Dendritic cell treated with granulocyte-macrophage colony-stimulating factor and Interleukin-4, amounts not matched to agents 40 ng/mL and 50 ng/mL, for 4 days (primary cell): Measurements from ENCODE around the gene PRMT1.

ENCODE experiments used
- H3K27ac Mint-ChIP-seq: one replicate; pipeline ENCODE4 v1.8.0; 2022; ENCODE audit warnings: mild to moderate bottlenecking, mixed read lengths
- H3K27me3 Mint-ChIP-seq: one replicate; pipeline ENCODE4 v1.8.0; 2022; ENCODE audit warnings: mild to moderate bottlenecking, mixed read lengths
- H3K36me3 Mint-ChIP-seq: one replicate; pipeline ENCODE4 v1.8.0; 2022; ENCODE audit warnings: low read depth, mixed read lengths
- H3K4me1 Mint-ChIP-seq: one replicate; pipeline ENCODE4 v1.8.0; 2022; ENCODE audit warnings: low read depth, mixed read lengths
- H3K4me3 Mint-ChIP-seq: one replicate; pipeline ENCODE4 v1.8.0; 2022; ENCODE audit warnings: mild to moderate bottlenecking, moderate library complexity, mixed read lengths
- H3K9me3 Mint-ChIP-seq: one replicate; pipeline ENCODE4 v1.8.0; 2022; ENCODE audit warnings: mixed read lengths
- intact Hi-C: fragments of 100-400 bp; cut with micrococcal nuclease; formaldehyde crosslinking; loops from one replicate; pipeline ENCODE4 v1.15.0; 2022

The PRMT1 gene

DNA sequence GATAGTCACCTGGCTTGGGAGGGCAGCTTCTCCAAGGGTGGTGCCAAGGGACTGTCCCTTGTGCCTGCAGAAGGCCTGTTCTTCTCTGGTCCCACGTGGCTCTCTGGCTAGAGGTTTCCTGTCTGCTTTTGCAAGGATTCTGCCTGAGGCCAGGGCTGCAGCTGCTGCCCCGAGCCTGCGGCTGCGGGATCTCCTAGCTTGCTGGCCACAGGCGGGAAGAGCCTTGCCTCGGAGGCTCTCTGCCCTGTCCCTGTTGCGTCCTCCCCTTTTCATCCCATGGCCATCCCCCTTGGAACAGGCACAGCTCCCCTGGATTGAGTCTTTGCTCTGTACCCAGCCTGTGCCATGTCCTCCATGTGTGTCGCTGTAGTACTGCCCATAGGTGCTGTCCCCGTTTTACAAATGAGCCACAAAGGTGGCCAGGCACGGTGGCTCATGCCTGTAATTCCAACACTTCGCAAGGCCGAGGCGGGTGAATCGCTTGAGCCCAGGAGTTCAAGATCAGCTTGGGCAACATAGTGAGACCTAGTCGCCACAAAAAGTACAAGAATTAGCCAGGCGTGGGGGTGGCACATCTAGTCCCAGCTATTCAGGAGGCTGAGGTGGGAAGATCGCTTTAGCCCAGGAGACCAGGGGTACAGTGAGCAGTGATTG lies 20.5 kb upstream of the PRMT1 start:
- no peaks in the 10 kb centered on the region for H3K27me3 Mint-ChIP-seq
- peaks cover 96% of the 10 kb centered on the region for H3K36me3 Mint-ChIP-seq
- intact Hi-C loops: no loop called here
- peaks cover 6% of the 10 kb centered on the region for H3K4me1 Mint-ChIP-seq
- no peak overlapping the region for H3K4me3 Mint-ChIP-seq
- H3K9me3 Mint-ChIP-seq: no peaks in the 10 kb centered on the region
- peak overlapping the region; percentile 6 for H3K27ac Mint-ChIP-seq

GRCh38 chr19:49657493-49658138 lies 19.5 kb upstream of the PRMT1 start:
- peak overlapping the region; percentile 6 for H3K27ac Mint-ChIP-seq
- H3K9me3 Mint-ChIP-seq: no peaks in the 10 kb centered on the region
- H3K27me3 Mint-ChIP-seq: no peaks in the 10 kb centered on the region
- intact Hi-C loops: no loop called here
- peaks cover 6% of the 10 kb centered on the region for H3K4me1 Mint-ChIP-seq
- H3K4me3 Mint-ChIP-seq: no peak overlapping the region
- peaks cover 100% of the 10 kb centered on the region for H3K36me3 Mint-ChIP-seq

- no peaks in the 10 kb centered on the region for H3K9me3 Mint-ChIP-seq
- H3K27me3 Mint-ChIP-seq: no peaks in the 10 kb centered on the region
These were observed 18.9 kb upstream of the PRMT1 start for GRCh38 chr19:49658139-49658517.

DNA sequence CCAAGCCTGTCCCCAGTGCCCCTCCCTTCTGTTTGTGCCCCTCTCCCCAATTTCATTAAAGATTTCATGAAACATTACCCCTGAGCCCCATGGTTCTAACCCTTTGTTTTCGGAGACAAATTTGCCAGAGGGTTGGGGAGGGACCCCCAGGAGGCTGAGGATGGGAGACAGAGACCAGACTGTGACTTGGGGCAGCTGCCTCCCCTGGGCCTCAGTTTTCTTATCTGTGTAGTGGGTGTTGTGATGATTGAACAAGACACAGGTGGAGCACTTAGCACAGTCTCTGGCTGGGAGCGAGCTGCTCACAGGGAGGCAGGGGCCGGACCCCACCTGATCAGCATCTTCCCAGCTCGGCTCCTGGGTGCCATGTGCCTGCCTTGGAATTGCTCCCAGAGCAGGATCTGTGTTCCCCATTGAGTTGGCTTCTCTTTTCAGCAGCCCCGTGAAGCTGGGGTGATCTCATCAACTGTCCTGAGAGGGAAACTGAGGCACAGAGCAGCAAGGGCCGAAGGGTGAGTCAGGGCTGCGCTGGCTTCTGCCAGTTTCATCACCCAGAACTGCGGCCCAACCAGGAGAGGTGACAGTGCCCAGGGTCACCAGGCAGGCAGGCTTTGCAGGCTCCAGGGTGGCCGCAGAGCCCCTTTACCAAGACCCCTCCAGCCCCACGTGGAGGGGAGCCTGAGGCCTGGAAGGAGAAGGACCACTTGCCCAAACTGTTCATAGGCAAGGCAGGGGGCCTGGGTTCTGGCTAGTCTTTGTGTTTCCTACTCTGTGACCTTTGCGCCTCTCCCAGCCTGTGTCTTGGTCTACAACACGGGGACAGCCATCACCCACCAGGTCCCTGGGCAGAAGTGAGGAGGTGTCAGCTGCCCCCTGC lies 18.3 kb upstream of the PRMT1 start:
- peaks cover 99% of the 10 kb centered on the region for H3K36me3 Mint-ChIP-seq
- no peak overlapping the region for H3K4me3 Mint-ChIP-seq
- H3K9me3 Mint-ChIP-seq: no peaks in the 10 kb centered on the region
- intact Hi-C loops: no loop called here
- H3K27me3 Mint-ChIP-seq: no peaks in the 10 kb centered on the region
- H3K27ac Mint-ChIP-seq: no peak overlapping the region
- peaks cover 6% of the 10 kb centered on the region for H3K4me1 Mint-ChIP-seq

More at GRCh38 chr19:49658139-49658517, 18.9 kb upstream of the PRMT1 start:
- Mint-ChIP-seq H3K27ac (no peak overlapping the region), H3K36me3 (peaks cover 100% of the 10 kb centered on the region), H3K4me1 (peaks cover 6% of the 10 kb centered on the region), H3K4me3 (no peak overlapping the region)
- intact Hi-C loops: no loop called here

DNA sequence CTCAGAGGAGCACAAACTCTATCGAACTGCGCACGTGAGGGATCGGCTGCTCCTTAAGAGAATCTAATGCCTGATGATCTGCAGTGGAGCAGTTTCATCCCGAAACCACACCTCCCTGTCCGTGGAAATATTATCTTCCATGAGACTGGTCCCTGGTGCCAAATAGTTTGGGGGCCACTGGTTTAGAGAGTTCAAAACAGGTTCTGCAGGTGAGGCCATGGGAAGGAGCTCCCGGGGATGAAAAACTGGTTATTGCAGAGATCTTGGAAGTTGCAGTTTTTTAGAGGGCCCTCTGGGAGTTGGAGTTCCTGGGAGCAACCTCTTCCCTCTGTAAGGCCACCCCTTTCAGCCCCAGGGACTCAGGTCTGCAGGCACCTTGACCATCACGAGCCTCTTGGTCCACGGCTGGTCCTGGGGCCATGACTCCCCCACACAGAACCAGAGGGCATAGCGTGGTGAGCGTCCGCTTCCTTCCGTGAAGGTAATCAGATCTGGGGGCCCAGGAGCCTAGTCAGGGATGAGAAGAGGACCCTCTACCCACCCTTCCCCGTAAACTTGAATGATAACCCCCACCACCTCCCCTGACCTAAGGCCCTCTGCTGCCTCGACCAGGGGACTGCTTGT lies 16.6 kb upstream of the PRMT1 start:
- Mint-ChIP-seq H3K9me3 (no peaks in the 10 kb centered on the region), H3K27me3 (no peaks in the 10 kb centered on the region), H3K36me3 (peaks cover 98% of the 10 kb centered on the region), H3K27ac (no peak overlapping the region), H3K4me3 (no peak overlapping the region), H3K4me1 (peaks cover 23% of the 10 kb centered on the region)
- intact Hi-C loops: no loop called here

- no peak overlapping the region for H3K27ac Mint-ChIP-seq
- H3K4me1 Mint-ChIP-seq: peaks cover 35% of the 10 kb centered on the region
- H3K4me3 Mint-ChIP-seq: no peak overlapping the region
These were observed 15.1 kb upstream of the PRMT1 start for GRCh38 chr19:49662011-49662410.

DNA sequence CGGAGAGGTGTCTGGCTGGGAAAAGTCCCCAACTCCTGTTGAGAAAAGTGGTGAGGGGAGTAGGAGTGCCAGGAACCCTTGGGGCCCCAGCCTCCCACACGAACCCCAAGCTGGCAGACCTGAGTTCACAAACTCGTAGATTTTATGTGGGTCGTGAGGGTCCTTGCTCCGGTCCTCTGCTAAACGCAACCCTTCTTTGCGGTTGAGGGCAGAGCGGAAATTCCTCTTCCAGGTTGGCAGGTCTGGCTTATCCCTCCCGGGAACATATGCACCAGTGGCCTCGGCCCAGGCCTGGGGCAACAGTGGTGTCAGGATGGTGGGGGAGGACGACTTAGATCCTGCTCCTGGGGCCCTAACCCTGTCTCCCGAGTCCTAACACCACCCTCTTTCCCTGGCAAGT lies 13.8 kb upstream of the PRMT1 start:
- no peak overlapping the region for H3K4me3 Mint-ChIP-seq
- intact Hi-C loops: no loop called here
- H3K27ac Mint-ChIP-seq: no peak overlapping the region
- H3K4me1 Mint-ChIP-seq: peaks cover 42% of the 10 kb centered on the region
- H3K36me3 Mint-ChIP-seq: peaks cover 75% of the 10 kb centered on the region
- H3K27me3 Mint-ChIP-seq: no peaks in the 10 kb centered on the region
- no peaks in the 10 kb centered on the region for H3K9me3 Mint-ChIP-seq

More at GRCh38 chr19:49662011-49662410, 15.1 kb upstream of the PRMT1 start:
- H3K9me3 Mint-ChIP-seq: no peaks in the 10 kb centered on the region
- intact Hi-C loops: no loop called here
- no peaks in the 10 kb centered on the region for H3K27me3 Mint-ChIP-seq
- H3K36me3 Mint-ChIP-seq: peaks cover 88% of the 10 kb centered on the region

DNA sequence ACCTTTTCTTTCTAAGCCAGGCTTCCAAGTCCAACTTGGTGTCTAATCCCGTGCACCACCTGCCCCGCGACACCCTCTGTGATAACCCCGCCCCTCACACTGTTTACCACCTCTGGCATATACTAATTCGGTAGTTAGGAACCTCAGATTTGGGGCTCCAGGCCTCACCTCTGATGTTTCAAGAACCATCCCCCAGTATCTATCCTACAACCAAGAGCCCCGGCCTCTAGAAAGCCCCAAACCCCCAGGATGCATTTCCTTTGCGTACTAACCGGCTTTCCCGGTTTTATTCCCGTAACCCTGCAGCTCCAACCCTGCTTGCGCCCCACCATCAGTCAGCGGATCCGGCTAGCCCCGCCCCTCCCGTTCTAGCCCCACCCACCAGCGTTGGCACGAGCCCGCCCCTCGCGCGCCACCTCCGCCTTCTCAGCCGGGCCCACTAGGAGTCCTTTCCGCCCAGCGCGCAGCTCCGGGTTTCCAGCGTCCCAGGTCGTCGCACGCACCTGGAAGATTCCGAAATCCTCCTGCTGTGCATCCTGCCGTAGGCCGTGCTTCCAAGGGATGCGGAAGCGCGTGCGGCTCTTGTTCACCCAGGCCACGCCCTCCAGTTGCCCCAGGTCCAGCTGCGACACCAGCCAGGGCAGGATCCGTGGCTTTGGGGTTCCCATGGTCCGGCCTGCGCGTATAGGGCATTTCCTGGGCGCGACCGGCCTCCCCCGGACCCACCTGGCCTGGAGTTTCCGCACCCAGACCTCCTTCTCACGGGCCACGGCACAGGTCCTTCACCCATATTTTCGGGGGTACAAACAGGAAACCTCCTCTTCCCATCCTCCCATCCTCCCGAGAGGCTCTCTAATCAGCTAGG lies 12.7 kb upstream of the PRMT1 start:
- Mint-ChIP-seq H3K27me3 (no peaks in the 10 kb centered on the region), H3K36me3 (peaks cover 69% of the 10 kb centered on the region), H3K27ac (peak overlapping the region; percentile 96), H3K9me3 (no peaks in the 10 kb centered on the region), H3K4me1 (peaks cover 45% of the 10 kb centered on the region), H3K4me3 (peak overlapping the region; percentile 99)
- intact Hi-C loops: loop anchor here (1.0 to 2.0 kb wide), 3 partner anchors 12 to 84 kb away; partner anchors contain the start of genes NOSIP and RRAS

- Mint-ChIP-seq H3K4me3 (peak overlapping the region; percentile 99), H3K36me3 (peaks cover 63% of the 10 kb centered on the region), H3K27ac (peak overlapping the region; percentile 96), H3K9me3 (no peaks in the 10 kb centered on the region), H3K4me1 (peaks cover 47% of the 10 kb centered on the region), H3K27me3 (no peaks in the 10 kb centered on the region)
- intact Hi-C loops: loop anchor here (1.0 to 2.0 kb wide), 2 partner anchors 11 to 24 kb away; partner anchors contain the start of gene RRAS
These were observed 12.1 kb upstream of the PRMT1 start for GRCh38 chr19:49665036-49665350.

GRCh38 chr19:49665351-49666119 lies 11.5 kb upstream of the PRMT1 start, which contains the start of the genes BCL2L12 and IRF3:
Gene BCL2L12, plus strand, starts transcription at chr19:49665933. Its CDS starts 760 bp downstream, at chr19:49666693.
Gene IRF3, minus strand, starts transcription at chr19:49665857. Its CDS starts 1,019 bp downstream, at chr19:49664838.
- H3K9me3 Mint-ChIP-seq: no peaks in the 10 kb centered on the region
- peaks cover 58% of the 10 kb centered on the region for H3K36me3 Mint-ChIP-seq
- peak within 1 kb of the TSS; percentile 96 for H3K27ac Mint-ChIP-seq
- H3K4me3 Mint-ChIP-seq: peak within 1 kb of the TSS; percentile 99
- intact Hi-C loops: loop anchor here (1.0 to 2.0 kb wide), 2 partner anchors 11 to 25 kb away; partner anchors contain the start of gene RRAS
- peaks cover 47% of the 10 kb centered on the region for H3K4me1 Mint-ChIP-seq
- no peaks in the 10 kb centered on the region for H3K27me3 Mint-ChIP-seq

GRCh38 chr19:49666120-49666444 lies 11.0 kb upstream of the PRMT1 start:
- Mint-ChIP-seq H3K9me3 (no peaks in the 10 kb centered on the region), H3K4me3 (peak overlapping the region; percentile 99), H3K4me1 (peaks cover 47% of the 10 kb centered on the region), H3K27ac (peak overlapping the region; percentile 96), H3K27me3 (no peaks in the 10 kb centered on the region), H3K36me3 (peaks cover 53% of the 10 kb centered on the region)
- intact Hi-C loops: no loop called here

GRCh38 chr19:49667473-49667872 lies 9.6 kb upstream of the PRMT1 start:
- Mint-ChIP-seq H3K4me1 (peaks cover 56% of the 10 kb centered on the region), H3K4me3 (no peak overlapping the region), H3K36me3 (peaks cover 39% of the 10 kb centered on the region), H3K9me3 (no peaks in the 10 kb centered on the region), H3K27ac (no peak overlapping the region), H3K27me3 (no peaks in the 10 kb centered on the region)
- intact Hi-C loops: no loop called here
